HepG2 (cell line): ENCODE results near the gene DZANK1. TPM values are rescaled to one million over a fixed set of nuclear protein-coding genes. Genes with fewer than 3 reads are reported as not detected.
A peak's percentile ranks its signal among the peaks of the same experiment; 100 is the strongest.

Source experiments
- DDIT3 ChIP-seq: sonication (generic); formaldehyde crosslinking; IDR thresholded peaks from 2 replicates; pipeline ENCODE4 v1.4.0; 2020; ENCODE audit warnings: mild to moderate bottlenecking, missing genetic modification reagents
- EP300 ChIP-seq, 3 experiments: sonication (generic) in 1 of 3; formaldehyde crosslinking in 1 of 3; IDR thresholded peaks; 2 replicates each; pipeline versions ENCODE4 v1.5.1 to v1.6.1; 2011 to 2020; ENCODE audit warnings: low read depth in 2 of 3, low read length in 2 of 3, borderline replicate concordance in 1 of 3, improper control_type of control experiment in 1 of 3, mild to moderate bottlenecking in 1 of 3, missing genetic modification reagents in 1 of 3, moderate library complexity in 1 of 3
- KDM1A ChIP-seq: IDR thresholded peaks from 2 replicates; pipeline ENCODE4 v1.6.1; 2016; ENCODE audit warnings: missing compliant biosample characterization
- KDM3A ChIP-seq: IDR thresholded peaks from 2 replicates; pipeline ENCODE4 v1.6.1; 2018; ENCODE audit warnings: low read depth, missing compliant biosample characterization
- MIER3 ChIP-seq: IDR thresholded peaks from 2 replicates; pipeline ENCODE4 v1.6.1; 2016; ENCODE audit warnings: missing compliant biosample characterization, borderline replicate concordance
- POLR2AphosphoS5 ChIP-seq: IDR thresholded peaks from 2 replicates; pipeline ENCODE4 v1.6.1; 2012; ENCODE audit warnings: low read depth, low read length
- SIX1 ChIP-seq: sonication (generic); formaldehyde crosslinking; IDR thresholded peaks from 2 replicates; pipeline ENCODE4 v1.4.0; 2020; ENCODE audit warnings: missing genetic modification reagents, borderline replicate concordance
- SMAD9 ChIP-seq: sonication (generic); formaldehyde crosslinking; IDR thresholded peaks from 2 replicates; pipeline ENCODE4 v1.5.1; 2020; ENCODE audit warnings: mild to moderate bottlenecking, missing genetic modification reagents
- SP1 ChIP-seq, 2 experiments: fragments of 450-650 bp in 1 of 2; sonication (generic) in 1 of 2; formaldehyde crosslinking in 1 of 2; IDR thresholded peaks; 2 replicates each; pipeline versions ENCODE4 v1.4.0 to v1.6.1; 2016 to 2020; ENCODE audit warnings: missing genetic modification reagents in 1 of 2
- ZBTB7A ChIP-seq: sonication (generic); formaldehyde crosslinking; IDR thresholded peaks from 2 replicates; pipeline ENCODE4 v1.8.0; 2022; ENCODE audit warnings: mild to moderate bottlenecking, missing genetic modification reagents
- ZNF101 ChIP-seq: sonication (generic); formaldehyde crosslinking; IDR thresholded peaks from 2 replicates; pipeline ENCODE4 v1.4.0; 2020; ENCODE audit warnings: mild to moderate bottlenecking, low read depth, missing genetic modification reagents, borderline replicate concordance
- ZNF143 ChIP-seq: sonication (generic); formaldehyde crosslinking; IDR thresholded peaks from 2 replicates; pipeline ENCODE4 v1.4.0; 2020; ENCODE audit warnings: missing genetic modification reagents
- ZNF256 ChIP-seq: sonication (generic); formaldehyde crosslinking; conservative IDR thresholded peaks from 2 replicates; pipeline ENCODE4 v1.4.0; 2020; ENCODE audit warnings: missing genetic modification reagents
- ZNF768 ChIP-seq: sonication (generic); formaldehyde crosslinking; IDR thresholded peaks from 2 replicates; pipeline ENCODE4 v1.4.0; 2020; ENCODE audit warnings: missing genetic modification reagents
- polyA plus RNA-seq, 8 experiments: library from polyadenylated mRNA; depleted of rRNA in 3 of 8; stranded (reverse) in 7 of 8; unstranded in 1 of 8; fragments of >200 nt; fragmentation: Illumina TruSeq in 4 of 8; extraction: Trizol in 4 of 8; gene quantifications; 2 replicates each; pipeline versions ENCODE4 v1.2.1 to v1.2.3, GENCODE V29; 2011 to 2016; ENCODE audit warnings: low read depth in 4 of 8, missing spikeins in 1 of 8, mixed read lengths in 1 of 8; ENCODE audit not compliant: insufficient read depth in 1 of 8
- total RNA-seq, 5 experiments: library from RNA; depleted of rRNA; stranded (reverse); fragments of >200 nt; fragmentation: Illumina TruSeq; extraction: Trizol; gene quantifications; 2 replicates each; pipeline ENCODE4 v1.2.3, GENCODE V29; 2016; ENCODE audit warnings: low read depth in 1 of 5
- TF ChIP-seq, protein P1 (sequence below): sonication (generic); formaldehyde crosslinking; IDR thresholded peaks from 2 replicates; pipeline ENCODE4 v1.8.1; 2022; ENCODE audit warnings: low read depth, mild to moderate bottlenecking, missing genetic modification reagents
- TF ChIP-seq, protein P2 (sequence below): sonication (generic); formaldehyde crosslinking; IDR thresholded peaks from 2 replicates; pipeline ENCODE4 v1.8.1; 2022; ENCODE audit warnings: mild to moderate bottlenecking, missing genetic modification reagents
- TF ChIP-seq, protein P3 (sequence below): sonication (generic); formaldehyde crosslinking; IDR thresholded peaks from 2 replicates; pipeline ENCODE4 v1.8.0; 2022; ENCODE audit warnings: mild to moderate bottlenecking, missing genetic modification reagents, moderate library complexity
- TF ChIP-seq, protein P4 (sequence below): sonication (generic); formaldehyde crosslinking; IDR thresholded peaks from 2 replicates; pipeline ENCODE4 v1.5.0; 2020; ENCODE audit warnings: mild to moderate bottlenecking, missing genetic modification reagents, borderline replicate concordance

DZANK1 gene
- total and polyA plus RNA-seq, 2 of the 13 experiments (the other 11 are each of a cell fraction or from before 2014, with no cell fraction given) = 1.6 to 3.2 TPM

- TF ChIP-seq, protein P1, sequence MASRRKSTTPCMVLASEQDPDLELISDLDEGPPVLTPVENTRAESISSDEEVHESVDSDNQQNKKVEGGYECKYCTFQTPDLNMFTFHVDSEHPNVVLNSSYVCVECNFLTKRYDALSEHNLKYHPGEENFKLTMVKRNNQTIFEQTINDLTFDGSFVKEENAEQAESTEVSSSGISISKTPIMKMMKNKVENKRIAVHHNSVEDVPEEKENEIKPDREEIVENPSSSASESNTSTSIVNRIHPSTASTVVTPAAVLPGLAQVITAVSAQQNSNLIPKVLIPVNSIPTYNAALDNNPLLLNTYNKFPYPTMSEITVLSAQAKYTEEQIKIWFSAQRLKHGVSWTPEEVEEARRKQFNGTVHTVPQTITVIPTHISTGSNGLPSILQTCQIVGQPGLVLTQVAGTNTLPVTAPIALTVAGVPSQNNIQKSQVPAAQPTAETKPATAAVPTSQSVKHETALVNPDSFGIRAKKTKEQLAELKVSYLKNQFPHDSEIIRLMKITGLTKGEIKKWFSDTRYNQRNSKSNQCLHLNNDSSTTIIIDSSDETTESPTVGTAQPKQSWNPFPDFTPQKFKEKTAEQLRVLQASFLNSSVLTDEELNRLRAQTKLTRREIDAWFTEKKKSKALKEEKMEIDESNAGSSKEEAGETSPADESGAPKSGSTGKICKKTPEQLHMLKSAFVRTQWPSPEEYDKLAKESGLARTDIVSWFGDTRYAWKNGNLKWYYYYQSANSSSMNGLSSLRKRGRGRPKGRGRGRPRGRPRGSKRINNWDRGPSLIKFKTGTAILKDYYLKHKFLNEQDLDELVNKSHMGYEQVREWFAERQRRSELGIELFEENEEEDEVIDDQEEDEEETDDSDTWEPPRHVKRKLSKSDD = peak; percentile 100
- TF ChIP-seq, protein P2, sequence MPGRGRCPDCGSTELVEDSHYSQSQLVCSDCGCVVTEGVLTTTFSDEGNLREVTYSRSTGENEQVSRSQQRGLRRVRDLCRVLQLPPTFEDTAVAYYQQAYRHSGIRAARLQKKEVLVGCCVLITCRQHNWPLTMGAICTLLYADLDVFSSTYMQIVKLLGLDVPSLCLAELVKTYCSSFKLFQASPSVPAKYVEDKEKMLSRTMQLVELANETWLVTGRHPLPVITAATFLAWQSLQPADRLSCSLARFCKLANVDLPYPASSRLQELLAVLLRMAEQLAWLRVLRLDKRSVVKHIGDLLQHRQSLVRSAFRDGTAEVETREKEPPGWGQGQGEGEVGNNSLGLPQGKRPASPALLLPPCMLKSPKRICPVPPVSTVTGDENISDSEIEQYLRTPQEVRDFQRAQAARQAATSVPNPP = peak; percentile 93; the same call in 1 of the 2 replicates
- peak; percentile 14; the same call in 1 of the 2 replicates for TF ChIP-seq SIX1 (CRISPR knock-in tag)
- peak; percentile 52; the same call in 1 of the 2 replicates for TF ChIP-seq ZNF256
- TF ChIP-seq ZNF101 (CRISPR knock-in tag) = no peak
- peak; percentile 95 for TF ChIP-seq POLR2AphosphoS5
- TF ChIP-seq, protein P3, sequence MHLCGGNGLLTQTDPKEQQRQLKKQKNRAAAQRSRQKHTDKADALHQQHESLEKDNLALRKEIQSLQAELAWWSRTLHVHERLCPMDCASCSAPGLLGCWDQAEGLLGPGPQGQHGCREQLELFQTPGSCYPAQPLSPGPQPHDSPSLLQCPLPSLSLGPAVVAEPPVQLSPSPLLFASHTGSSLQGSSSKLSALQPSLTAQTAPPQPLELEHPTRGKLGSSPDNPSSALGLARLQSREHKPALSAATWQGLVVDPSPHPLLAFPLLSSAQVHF (CRISPR knock-in tag) = peak; percentile 80
- TF ChIP-seq EP300 (IDR thresholded peaks at IDR 0.05; ENCODE audit: low read depth in 2 of 2, low read length in 2 of 2) = no peak; a peak in 1 of 4 replicates
- peak; percentile 76 for TF ChIP-seq EP300 (CRISPR knock-in tag; IDR thresholded peaks at IDR 0.05; ENCODE audit: borderline replicate concordance)
- peak; percentile 80 for TF ChIP-seq ZNF143 (CRISPR knock-in tag)
- TF ChIP-seq ZBTB7A (CRISPR knock-in tag) = no peak
- peak; percentile 65 for TF ChIP-seq ZNF768 (CRISPR knock-in tag)
- TF ChIP-seq KDM3A (CRISPR knock-in tag) = peak; percentile 60; the same call in 1 of the 2 replicates
- TF ChIP-seq SMAD9 (CRISPR knock-in tag) = peak; percentile 85; the same call in 1 of the 2 replicates
- TF ChIP-seq, protein P4, sequence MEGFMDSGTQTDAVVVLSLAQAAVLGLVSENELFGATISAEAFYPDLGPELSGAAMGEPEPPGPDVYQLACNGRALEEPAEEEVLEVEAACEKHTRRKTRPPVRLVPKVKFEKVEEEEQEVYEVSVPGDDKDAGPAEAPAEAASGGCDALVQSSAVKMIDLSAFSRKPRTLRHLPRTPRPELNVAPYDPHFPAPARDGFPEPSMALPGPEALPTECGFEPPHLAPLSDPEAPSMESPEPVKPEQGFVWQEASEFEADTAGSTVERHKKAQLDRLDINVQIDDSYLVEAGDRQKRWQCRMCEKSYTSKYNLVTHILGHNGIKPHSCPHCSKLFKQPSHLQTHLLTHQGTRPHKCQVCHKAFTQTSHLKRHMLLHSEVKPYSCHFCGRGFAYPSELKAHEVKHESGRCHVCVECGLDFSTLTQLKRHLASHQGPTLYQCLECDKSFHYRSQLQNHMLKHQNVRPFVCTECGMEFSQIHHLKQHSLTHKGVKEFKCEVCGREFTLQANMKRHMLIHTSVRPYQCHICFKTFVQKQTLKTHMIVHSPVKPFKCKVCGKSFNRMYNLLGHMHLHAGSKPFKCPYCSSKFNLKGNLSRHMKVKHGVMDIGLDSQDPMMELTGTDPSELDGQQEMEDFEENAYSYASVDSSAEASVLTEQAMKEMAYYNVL (CRISPR knock-in tag) = peak; percentile 59; the same call in 1 of the 2 replicates
- TF ChIP-seq MIER3 (CRISPR knock-in tag) = peak; percentile 91
- peak; percentile 66; the same call in 1 of the 2 replicates for TF ChIP-seq KDM1A (CRISPR knock-in tag)
- TF ChIP-seq SP1 (IDR thresholded peaks at IDR 0.05) = no peak
- TF ChIP-seq SP1 (CRISPR knock-in tag; IDR thresholded peaks at IDR 0.05) = peak; percentile 79
- TF ChIP-seq DDIT3 (CRISPR knock-in tag) = no peak
Measured at GRCh38 chr20:18507218-18508191, 40.7 kb upstream of the DZANK1 start, which contains the start of gene SEC23B (continued).
